Measurements from ENCODE around the gene FUT8.
"Not testable (repeated sequence)": the region's sequence is repeated elsewhere in the genome, so short reads cannot be mapped to it uniquely, and the experiment has no call there.

FUT8 gene

GRCh38 chr14:65633666-65634065 is 221.1 kb downstream of the FUT8 start:
- not testable (repeated sequence) for DNase-seq

- DNase-seq: no peak
Observed at GRCh38 chr14:65637780-65638179, 225.2 kb downstream of the FUT8 start.

GRCh38 chr14:65639216-65639615 is 226.7 kb downstream of the FUT8 start:
- DNase-seq: no peak

DNA sequence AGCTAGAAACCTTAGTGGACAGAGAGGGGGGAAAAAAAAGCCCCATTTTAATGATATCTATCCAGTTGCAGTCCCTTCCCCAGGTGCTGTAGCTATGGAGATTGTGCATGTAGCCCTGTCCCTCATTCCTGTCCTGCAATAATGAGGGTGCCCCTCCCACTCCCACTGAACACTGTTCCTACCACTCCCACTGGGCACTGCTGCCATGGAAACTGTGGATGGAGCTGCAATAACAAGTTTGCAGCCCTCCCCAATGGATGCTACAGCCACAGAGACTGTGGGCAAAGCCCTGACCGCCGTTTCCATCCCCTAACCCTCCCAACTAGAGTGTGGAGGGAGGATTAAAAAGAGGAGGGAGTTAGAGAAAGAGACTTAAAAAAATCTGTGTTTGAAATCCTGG is 238.3 kb downstream of the FUT8 start:
- no peak for DNase-seq

DNA sequence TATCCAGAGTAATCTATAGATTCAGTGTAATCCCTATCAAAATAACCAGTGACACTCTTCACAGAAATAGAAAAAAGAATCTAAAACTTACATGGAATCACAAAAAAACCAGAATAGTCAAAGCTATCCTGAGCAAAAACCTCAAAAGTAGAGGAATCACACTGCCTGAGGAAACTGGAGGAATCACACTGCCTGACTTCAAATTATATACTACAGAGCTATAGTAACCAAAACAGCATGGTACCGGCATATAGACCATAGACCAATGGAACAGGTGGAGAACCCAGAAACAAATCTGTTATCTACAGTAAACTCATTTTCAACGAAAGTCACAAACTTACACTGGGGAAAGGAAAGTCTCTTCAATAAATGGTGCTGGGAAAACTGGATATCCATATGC is 244.0 kb downstream of the FUT8 start:
- DNase-seq: no peak

- DNase-seq: no peak
Observed at GRCh38 chr14:65658202-65658601, 245.7 kb downstream of the FUT8 start.

DNA sequence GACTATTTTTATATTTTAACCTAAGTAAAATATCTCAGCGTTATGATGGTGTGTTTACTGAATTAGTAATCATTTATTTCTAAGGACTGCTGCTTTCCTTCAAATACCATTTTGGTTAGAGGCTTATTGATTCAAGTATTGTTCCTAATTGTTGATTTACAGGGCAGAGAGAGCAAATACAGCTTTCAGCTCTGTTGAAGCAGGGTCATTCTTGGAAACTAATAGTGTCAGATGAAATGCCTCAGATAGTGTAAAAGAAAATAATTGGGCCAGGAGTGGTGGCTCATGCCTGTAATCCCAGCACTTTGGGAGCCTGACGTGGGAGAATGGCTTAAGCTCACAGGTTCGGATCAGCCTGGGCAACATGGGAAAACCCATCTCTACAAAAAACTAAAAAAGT is 249.3 kb downstream of the FUT8 start:
- no peak for DNase-seq

- DNase-seq: no peak
Observed at GRCh38 chr14:65664436-65664835, 251.9 kb downstream of the FUT8 start.

- DNase-seq: no peak
Observed at GRCh38 chr14:65676361-65677014, 264.0 kb downstream of the FUT8 start.

DNA sequence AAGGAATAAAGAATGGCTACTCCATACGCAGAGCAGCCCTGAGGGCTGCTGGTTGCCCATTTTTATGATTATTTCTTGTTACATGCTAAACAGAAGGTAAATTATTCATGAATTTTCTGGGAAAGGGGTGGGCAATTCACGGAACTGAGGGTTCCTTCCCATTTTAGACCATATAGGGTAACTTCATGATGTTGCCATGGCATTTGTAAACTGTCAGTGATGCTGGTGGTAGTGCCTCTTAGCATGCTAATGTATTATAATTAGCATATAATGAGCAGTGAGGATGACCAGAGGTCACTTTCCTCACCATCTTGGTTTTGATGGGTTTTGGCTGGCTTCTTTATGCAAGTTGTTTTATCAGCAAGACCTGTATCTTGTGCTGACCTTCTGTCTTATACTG is 273.0 kb downstream of the FUT8 start:
- no peak for DNase-seq

GRCh38 chr14:65686761-65687160 is 274.2 kb downstream of the FUT8 start:
- no peak for DNase-seq

GRCh38 chr14:65689070-65689469 is 276.5 kb downstream of the FUT8 start:
- no peak for DNase-seq

DNA sequence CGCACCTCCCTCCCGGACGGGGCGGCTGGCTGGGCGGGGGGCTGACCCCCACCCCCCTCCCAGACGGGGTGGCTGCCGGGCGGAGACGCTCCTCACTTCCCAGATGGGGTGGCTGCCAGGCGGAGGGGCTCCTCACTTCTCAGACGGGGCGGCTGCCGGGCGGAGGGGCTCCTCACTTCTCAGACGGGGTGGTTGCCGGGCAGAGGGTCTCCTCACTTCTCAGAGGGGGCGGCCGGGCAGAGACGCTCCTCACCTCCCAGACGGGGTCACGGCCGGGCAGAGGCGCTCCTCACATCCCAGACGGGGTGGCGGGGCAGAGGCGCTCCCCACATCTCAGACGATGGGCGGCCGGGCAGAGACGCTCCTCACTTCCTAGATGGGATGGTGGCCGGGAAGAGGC is 280.0 kb downstream of the FUT8 start:
- not testable (repeated sequence) for DNase-seq

DNA sequence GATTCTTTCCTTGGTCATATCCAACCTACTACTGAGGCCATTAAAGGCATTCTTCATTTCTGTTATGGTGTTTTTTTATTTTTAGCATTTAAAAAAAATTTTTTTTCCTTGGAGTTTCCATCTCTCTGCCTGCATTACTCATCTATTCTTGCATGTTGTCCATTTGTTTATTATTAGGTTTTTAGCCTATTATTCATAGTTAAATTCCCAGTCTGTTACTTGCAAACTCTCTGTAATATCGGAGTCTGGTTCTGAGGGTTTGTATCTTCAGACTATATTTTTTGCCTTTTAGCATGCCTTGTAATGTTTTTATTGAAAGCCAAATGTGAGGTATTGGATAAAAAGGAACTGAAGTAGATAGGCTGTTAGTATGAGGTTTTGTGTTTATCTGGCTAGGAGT is 284.3 kb downstream of the FUT8 start:
- no peak for DNase-seq

DNA sequence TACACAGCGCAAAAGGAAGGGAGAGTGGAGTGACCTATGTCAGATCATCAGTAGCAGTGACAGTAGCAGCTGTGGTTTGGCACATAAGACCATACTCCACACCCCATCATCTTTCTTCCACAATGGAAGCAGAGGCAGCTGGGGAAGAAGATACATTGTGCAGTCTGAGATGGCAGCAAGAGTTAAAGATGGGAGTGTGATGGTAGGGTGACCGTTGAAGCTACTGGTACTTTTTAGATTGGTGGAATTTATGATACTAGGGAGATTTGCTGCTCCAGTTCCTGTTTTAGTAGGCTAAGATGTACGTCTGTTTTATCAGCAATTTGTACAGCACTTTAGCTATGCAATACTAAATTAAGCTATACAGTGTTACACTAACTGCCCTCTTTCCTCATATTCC is 291.0 kb downstream of the FUT8 start:
- DNase-seq: no peak

- no peak for DNase-seq
Observed at GRCh38 chr14:65703996-65704395, 291.5 kb downstream of the FUT8 start.

GRCh38 chr14:65704437-65704836 is 291.9 kb downstream of the FUT8 start:
- no peak for DNase-seq

GRCh38 chr14:65704850-65705249 is 292.3 kb downstream of the FUT8 start:
- DNase-seq: no peak

DNA sequence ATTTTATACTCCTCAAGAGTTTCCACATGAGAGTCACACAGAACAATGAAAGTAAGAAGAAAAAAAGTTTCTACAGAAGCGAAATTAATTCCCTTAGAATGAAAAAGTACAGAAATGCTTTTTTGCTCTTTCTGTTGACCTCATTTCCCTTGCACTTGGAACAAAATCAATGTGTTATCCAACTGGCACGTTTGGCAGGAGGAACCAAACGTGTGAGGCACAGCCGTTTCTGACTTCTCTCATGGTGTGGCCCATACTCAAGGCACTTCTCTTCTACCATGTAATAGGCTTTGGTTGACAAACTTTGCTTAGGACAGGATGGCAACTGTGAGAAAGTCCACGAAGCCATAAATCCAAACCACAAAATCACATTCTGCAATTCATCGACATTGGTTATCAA is 297.0 kb downstream of the FUT8 start:
- no peak for DNase-seq

- DNase-seq: not testable (repeated sequence)
Observed at GRCh38 chr14:65716813-65717212, 304.3 kb downstream of the FUT8 start.

GRCh38 chr14:65717384-65717915 is 304.9 kb downstream of the FUT8 start:
- not testable (repeated sequence) for DNase-seq

- DNase-seq: no peak
Observed at GRCh38 chr14:65718629-65719028, 306.1 kb downstream of the FUT8 start.

DNA sequence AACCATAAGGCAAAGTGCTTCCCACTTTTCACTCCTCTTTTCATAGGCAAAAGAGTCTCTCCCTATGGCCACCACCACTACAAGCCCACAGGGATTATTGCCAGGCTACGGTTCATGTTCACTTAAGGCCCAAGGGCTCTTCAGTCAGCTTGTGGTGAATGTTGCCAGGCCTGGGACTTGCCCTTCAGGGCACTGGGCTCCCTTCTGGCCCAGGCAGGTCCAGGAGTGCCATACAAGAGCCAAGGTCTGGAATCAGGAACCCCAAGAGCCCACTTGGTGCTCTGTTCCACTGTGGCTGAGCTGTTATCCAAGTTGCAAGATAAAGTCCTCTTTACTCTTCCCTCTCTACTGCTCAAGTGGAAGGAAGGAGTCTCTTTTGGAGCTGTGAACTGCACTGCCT is 307.6 kb downstream of the FUT8 start:
- no peak for DNase-seq

DNA sequence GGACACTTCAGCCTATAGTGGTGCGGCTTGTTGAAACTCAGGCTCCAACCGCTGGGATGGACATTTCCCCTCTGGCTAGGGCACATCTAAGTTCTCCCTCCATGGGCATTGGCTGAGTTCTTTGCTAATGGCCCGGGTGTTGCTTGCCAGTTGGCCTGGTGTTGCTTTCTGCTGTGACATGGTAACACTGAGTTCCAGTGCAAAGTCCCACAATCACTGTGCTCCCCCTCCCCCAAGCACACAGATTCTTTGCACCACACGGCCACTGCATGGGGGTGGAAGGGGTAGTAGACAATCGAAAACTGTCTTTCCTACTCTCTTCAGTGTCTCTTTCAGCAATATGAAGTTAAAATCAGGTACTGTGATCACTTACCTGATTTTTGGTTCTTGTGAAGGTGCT is 308.2 kb downstream of the FUT8 start:
- DNase-seq: no peak

DNA sequence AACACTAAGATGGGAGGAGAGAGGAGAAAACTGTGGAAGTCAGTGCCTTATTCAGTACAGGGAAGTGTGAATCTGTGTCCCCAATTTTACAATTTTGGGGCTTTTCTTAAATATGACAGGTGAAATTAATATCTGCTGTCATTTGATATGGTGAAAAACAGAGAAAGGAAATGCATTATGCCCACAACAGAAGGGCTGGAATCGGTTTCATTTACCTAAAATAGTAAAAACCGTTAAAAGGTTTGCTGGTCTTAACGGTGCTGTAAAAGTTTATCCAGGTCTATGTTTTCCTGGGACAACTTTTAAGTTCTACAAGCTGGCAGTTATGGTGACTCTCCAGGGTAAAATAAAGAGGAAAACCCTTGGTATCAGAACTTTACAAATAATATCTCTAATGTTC is 310.8 kb downstream of the FUT8 start:
- no peak for DNase-seq

Measured in KG1 (cell line).